Fibroblast of mammary gland (primary cell): Measurements from ENCODE around the gene CDX2.

Experiments used
- DNase-seq: peaks from one replicate; pipeline ENCODE4 v3.0.0-alpha.2; 2010; ENCODE audit warnings: low read depth
- H3K4me3 ChIP-seq: 2 replicates; pipeline ENCODE4 v1.5.1; 2011; ENCODE audit warnings: low read depth, mild to moderate bottlenecking, low read length, moderate library complexity; ENCODE audit not compliant: control insufficient read depth
- CTCF ChIP-seq: conservative IDR thresholded peaks from 2 replicates; pipeline ENCODE4 v1.5.1; 2011; ENCODE audit warnings: low read depth, low read length, inconsistent platforms; ENCODE audit not compliant: control insufficient read depth, insufficient read depth

CDX2 gene

GRCh38 chr13:27928353-27928804 lies 40.7 kb downstream of the CDX2 start:
- no peak for TF ChIP-seq CTCF
- no peak for DNase-seq
- H3K4me3 ChIP-seq, result no peak overlapping the region

- no peak for TF ChIP-seq CTCF
- no peak overlapping the region for H3K4me3 ChIP-seq
- DNase-seq, result no peak
These were observed 41.4 kb downstream of the CDX2 start for GRCh38 chr13:27927444-27928352.

GRCh38 chr13:27926644-27927434 lies 42.3 kb downstream of the CDX2 start:
- TF ChIP-seq CTCF, result no peak
- DNase-seq, result no peak
- H3K4me3 ChIP-seq, result no peak overlapping the region

GRCh38 chr13:27925220-27925991 lies 43.7 kb downstream of the CDX2 start:
- H3K4me3 ChIP-seq, result no peak overlapping the region
- DNase-seq, result no peak
- no peak for TF ChIP-seq CTCF

- H3K4me3 ChIP-seq, result no peak overlapping the region
- DNase-seq, result no peak
- no peak for TF ChIP-seq CTCF
These were observed 44.5 kb downstream of the CDX2 start for GRCh38 chr13:27924529-27925141.

GRCh38 chr13:27923794-27924528 lies 45.2 kb downstream of the CDX2 start:
- DNase-seq, result peak; percentile 8
- H3K4me3 ChIP-seq, result no peak overlapping the region
- TF ChIP-seq CTCF, result no peak
